Muscle layer of duodenum (tissue), 2 donors: ENCODE measurements around the gene TNFSF4.
A peak's percentile ranks its signal among the peaks of the same experiment; 100 is the strongest.

Experiments
- H3K27ac ChIP-seq: one replicate; pipeline ENCODE4 v1.7.0; 2013; ENCODE audit warnings: mild to moderate bottlenecking, low read length
- H3K27me3 ChIP-seq: one replicate; pipeline ENCODE4 v1.7.0; 2013; ENCODE audit warnings: low read depth, mild to moderate bottlenecking, control low read depth, low read length
- H3K36me3 ChIP-seq, 2 donors: one replicate each; pipeline ENCODE4 v1.7.0; 2013; ENCODE audit warnings: low read length in 2 of 2, control low read depth in 1 of 2, mild to moderate bottlenecking in 1 of 2; ENCODE audit not compliant: insufficient read depth in 2 of 2, control insufficient read depth in 1 of 2
- H3K4me1 ChIP-seq, 2 donors: one replicate each; pipeline ENCODE4 v1.7.0; 2013; ENCODE audit warnings: low read length in 2 of 2, mild to moderate bottlenecking in 2 of 2, control low read depth in 1 of 2, moderate library complexity in 1 of 2; ENCODE audit not compliant: insufficient read depth in 2 of 2, control insufficient read depth in 1 of 2
- H3K4me3 ChIP-seq, 2 donors: one replicate each; pipeline ENCODE4 v1.7.0; 2013; ENCODE audit warnings: low read length in 2 of 2, low read depth in 1 of 2, mild to moderate bottlenecking in 1 of 2
- H3K9me3 ChIP-seq, 2 donors: one replicate each; pipeline ENCODE4 v1.7.0; 2013; ENCODE audit warnings: low read length in 2 of 2, control low read depth in 1 of 2, mild to moderate bottlenecking in 1 of 2; ENCODE audit not compliant: control insufficient read depth in 1 of 2
- donor health status: healthy.

TNFSF4 gene, protein sequence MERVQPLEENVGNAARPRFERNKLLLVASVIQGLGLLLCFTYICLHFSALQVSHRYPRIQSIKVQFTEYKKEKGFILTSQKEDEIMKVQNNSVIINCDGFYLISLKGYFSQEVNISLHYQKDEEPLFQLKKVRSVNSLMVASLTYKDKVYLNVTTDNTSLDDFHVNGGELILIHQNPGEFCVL

DNA sequence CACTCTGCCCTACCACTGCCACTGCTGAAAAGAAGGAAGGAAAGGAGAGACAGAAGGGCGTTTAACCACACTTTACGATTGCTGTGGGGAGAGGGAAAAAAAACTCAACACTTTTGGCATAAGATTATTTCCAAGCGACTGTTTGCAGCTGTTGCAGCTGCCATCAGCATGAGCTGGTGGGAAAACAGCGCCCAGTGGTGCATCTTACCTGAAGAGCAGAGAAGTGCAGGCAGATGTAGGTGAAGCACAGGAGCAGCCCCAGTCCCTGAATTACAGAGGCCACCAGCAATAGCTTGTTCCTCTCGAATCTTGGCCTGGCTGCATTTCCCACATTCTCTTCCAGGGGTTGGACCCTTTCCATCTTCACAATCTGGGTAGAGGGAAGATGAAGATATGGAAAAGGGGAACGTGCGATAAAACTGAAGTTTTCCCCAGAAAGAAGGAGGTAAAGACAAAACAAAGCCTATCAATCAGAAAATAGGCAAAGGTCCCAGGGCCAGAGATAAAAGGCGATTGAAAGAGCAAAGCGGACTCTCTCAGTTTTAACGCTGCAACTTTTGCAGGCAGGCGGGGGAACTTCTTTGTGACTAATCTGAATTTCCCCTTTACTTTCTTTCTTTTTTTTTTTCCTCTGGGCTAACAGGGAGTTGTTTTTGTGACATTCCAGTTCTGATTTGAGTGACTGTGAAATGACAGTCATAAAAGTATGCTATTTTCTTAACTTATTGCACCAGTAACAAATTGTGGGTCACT, at the start of gene TNFSF4:
Gene TNFSF4 (minus strand): TSS at position 516 of the 753 bp plus-strand sequence. CDS start 155 bp downstream, at position 361.
- Histone ChIP-seq H3K4me1 (peaks cover 6 to 12% of the 10 kb centered on the region in 2 donors), H3K36me3 (no peaks in the 10 kb centered on the region), H3K9me3 (no peaks in the 10 kb centered on the region), H3K27me3 (no peaks in the 10 kb centered on the region), H3K4me3 (peak within 1 kb of the TSS; percentile 23 to 54), H3K27ac (peak within 1 kb of the TSS; percentile 25)

DNA sequence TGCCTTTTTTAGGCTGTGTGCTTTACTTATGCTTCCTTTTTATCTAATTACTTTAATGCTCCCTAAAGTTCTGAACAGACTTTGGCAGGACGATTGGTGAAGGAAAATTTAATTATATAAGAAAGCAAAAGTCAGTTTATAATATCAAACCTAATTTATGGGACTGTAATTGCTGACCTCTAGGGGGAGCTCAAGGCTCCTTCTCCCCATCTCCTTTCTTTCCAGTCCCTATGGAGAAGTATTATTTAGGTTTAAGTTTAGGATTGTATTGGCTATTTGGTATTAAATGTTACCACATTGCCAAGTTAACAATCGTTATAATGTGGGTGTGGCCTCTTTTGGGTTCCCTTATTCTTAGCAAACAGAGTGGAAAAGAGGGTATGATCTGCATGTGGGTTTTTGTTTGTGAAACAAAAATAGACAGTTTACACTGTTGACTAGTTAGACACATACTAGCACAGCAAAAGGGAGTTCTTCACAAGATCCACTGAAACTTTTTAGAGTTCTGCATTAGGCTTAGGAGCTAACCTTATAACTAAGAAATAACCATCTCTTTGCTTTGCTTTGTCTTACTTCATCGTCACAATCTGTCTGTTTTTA, 48.2 kb upstream of the TNFSF4 start:
- Histone ChIP-seq H3K9me3 (peaks cover 0 to 3% of the 10 kb centered on the region in 2 donors), H3K27me3 (no peaks in the 10 kb centered on the region), H3K27ac (no peak overlapping the region)

DNA sequence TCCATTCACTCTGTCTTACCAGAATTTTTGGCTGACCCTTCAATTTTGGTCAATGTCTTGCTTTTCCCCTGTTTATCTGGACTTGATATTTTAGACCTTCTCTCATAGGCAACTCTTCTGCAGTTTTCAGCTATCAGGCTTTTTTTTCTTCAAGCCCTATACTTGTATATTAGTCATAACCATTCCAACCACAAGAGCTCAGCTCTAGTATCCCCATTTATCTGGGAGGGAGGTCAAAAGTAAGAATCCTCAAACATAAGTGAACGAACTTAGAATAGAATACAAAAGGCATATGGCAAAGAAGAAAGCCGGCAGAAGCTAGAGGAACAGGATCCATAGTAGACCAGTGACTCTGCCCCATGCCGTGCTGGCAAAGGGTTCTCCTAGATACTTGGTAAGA, 45.9 kb upstream of the TNFSF4 start:
- H3K27ac ChIP-seq, result no peak overlapping the region
- no peaks in the 10 kb centered on the region for H3K9me3 ChIP-seq
- no peaks in the 10 kb centered on the region for H3K4me1 ChIP-seq
- no peak overlapping the region for H3K4me3 ChIP-seq
- H3K27me3 ChIP-seq, result no peaks in the 10 kb centered on the region
- no peaks in the 10 kb centered on the region for H3K36me3 ChIP-seq

More for the DNA sequence above, 48.2 kb upstream of the TNFSF4 start:
- Histone ChIP-seq H3K4me1 (no peaks in the 10 kb centered on the region), H3K36me3 (no peaks in the 10 kb centered on the region), H3K4me3 (no peak overlapping the region)

DNA sequence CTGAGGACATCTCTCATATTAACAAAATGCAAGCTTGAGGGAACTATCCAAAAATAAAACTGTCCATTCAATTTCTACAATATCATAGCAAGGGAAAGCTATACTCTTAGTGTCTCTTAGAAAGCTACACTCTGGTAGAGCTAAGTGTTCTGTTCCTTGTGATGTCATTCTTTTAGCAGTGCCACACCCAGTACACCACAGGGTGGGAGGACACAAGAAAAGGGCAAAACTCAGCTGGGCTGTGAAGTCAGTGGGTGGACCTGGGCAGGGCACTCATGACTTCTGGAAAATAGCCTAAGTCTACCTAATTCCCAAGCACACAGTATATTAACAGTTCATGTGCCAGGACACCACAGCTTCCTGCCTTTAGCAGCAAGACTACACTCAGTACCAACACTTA, 42.2 kb upstream of the TNFSF4 start:
- Histone ChIP-seq H3K27me3 (no peaks in the 10 kb centered on the region), H3K4me3 (no peak overlapping the region), H3K4me1 (no peaks in the 10 kb centered on the region), H3K27ac (no peak overlapping the region), H3K36me3 (no peaks in the 10 kb centered on the region), H3K9me3 (no peaks in the 10 kb centered on the region)

DNA sequence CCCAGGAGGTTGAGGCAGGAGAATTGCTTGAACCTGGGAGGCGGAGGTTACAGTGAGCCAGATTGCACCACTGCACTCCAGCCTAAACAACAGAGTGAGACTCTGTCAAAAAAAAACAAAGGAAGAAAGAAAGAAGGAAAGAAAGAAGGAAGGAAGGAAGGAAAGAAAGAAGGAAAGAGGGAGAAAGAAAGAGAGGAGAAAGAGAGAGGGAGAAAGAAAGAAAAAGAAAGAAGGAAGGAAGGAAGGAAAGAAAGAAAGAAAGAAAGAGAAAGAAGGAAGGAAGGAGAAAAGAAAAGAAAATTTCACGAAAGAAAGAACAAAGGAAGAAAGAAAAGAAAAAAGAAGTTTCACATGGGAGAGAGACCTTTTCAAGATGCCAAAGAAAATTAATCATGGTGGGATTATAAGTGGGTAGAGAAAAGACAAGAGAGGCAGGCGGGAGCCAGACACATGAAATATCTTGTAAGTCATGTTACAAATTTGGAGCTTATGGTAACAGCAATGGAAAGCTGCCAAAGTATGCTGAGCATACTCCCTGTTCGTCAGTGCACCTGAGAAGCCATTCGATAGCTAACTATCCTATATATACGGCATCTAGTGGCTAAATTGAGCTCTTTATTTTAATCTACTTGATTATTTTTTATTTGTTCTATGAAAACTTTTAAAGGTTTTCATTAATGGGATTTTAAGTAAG, 41.3 kb upstream of the TNFSF4 start:
- no peaks in the 10 kb centered on the region for H3K4me1 ChIP-seq
- H3K27me3 ChIP-seq, result no peaks in the 10 kb centered on the region
- H3K36me3 ChIP-seq, result no peaks in the 10 kb centered on the region
- H3K9me3 ChIP-seq, result peaks cover 2 to 4% of the 10 kb centered on the region in 2 donors
- no peak overlapping the region for H3K27ac ChIP-seq
- no peak overlapping the region for H3K4me3 ChIP-seq

DNA sequence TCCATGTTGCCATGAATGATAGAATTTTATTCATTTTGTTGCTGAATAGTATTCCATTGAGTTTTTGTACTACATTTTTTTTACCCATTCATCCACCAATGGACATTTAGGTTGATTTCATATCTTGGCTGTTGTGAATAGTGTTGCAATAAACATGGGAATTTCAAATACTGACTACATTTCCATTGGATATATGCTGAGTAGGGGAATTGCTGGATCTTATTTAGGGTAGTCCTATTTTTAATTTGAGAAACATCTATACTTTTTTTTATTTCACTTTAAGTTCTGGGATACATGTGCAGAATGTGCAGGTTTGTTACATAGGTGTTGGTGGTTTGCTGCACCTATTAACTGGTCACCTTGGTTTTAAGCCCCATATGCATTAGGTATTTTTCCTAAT, 38.8 kb upstream of the TNFSF4 start:
- H3K27me3 ChIP-seq, result no peaks in the 10 kb centered on the region
- no peaks in the 10 kb centered on the region for H3K36me3 ChIP-seq
- no peak overlapping the region for H3K27ac ChIP-seq
- H3K4me3 ChIP-seq, result no peak overlapping the region
- H3K4me1 ChIP-seq, result no peaks in the 10 kb centered on the region
- peaks cover 10 to 11% of the 10 kb centered on the region in 2 donors for H3K9me3 ChIP-seq

DNA sequence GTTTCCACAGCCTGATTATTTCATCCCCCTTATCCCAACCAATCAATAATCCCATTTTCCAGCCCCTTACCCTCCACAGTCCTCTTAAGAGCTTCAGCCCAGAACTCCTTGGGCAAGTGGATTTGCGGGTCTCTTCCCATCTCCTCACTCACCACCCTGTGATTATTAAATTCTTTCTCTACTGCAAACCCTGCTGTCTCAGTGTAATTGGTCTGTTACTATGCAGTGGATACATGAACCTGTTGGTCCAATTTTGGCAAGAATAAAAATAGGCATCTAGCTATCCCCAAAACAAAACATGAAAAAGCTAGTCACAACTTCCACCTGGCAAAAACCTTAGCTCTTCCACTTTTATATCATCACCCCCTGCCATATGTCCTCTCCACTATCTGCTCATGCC, 36.2 kb upstream of the TNFSF4 start:
- no peaks in the 10 kb centered on the region for H3K4me1 ChIP-seq
- no peaks in the 10 kb centered on the region for H3K36me3 ChIP-seq
- no peak overlapping the region for H3K4me3 ChIP-seq
- no peaks in the 10 kb centered on the region for H3K27me3 ChIP-seq
- H3K9me3 ChIP-seq, result peaks cover 11 to 17% of the 10 kb centered on the region in 2 donors
- no peak overlapping the region for H3K27ac ChIP-seq

DNA sequence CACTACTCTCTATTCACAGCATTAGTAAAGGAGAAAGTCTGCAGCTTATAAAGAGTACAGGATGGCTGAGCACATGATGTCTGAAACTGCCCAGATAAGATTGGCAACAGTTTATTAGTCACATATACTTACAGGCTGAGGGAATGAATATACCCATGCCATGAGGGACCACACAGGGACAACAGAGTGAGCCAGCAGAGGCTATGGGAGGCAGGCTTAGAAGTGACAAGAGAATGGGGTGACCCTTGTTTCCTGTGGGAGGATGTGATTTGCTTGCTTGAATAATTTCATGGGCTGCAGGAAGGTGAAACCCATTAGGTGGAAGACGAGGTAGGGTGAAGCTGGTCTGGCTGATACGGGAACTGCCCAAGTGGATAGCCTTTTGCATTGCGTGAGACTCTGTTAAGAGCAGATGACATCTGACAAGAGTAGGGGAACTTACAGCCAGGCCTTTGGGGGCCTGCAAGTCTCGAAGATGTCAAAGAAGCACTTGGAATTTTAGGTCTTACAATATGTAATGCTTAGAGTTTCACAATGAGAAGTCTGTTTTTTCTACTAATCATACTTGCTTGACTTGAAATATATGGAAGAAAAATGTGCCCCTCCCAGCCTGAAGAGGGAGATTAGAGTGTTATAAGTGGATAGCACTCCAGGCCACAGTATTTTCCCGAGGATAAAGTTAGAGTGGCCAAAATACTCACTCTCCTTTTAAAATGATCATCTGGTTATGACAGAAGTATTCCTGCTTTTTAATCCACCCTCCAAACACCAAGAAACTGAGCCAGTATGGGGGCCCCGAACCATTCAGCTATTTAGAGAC, 34.6 kb upstream of the TNFSF4 start:
- Histone ChIP-seq H3K4me1 (no peaks in the 10 kb centered on the region), H3K4me3 (no peak overlapping the region), H3K36me3 (no peaks in the 10 kb centered on the region), H3K27me3 (no peaks in the 10 kb centered on the region), H3K27ac (no peak overlapping the region), H3K9me3 (peaks cover 11 to 17% of the 10 kb centered on the region in 2 donors)

DNA sequence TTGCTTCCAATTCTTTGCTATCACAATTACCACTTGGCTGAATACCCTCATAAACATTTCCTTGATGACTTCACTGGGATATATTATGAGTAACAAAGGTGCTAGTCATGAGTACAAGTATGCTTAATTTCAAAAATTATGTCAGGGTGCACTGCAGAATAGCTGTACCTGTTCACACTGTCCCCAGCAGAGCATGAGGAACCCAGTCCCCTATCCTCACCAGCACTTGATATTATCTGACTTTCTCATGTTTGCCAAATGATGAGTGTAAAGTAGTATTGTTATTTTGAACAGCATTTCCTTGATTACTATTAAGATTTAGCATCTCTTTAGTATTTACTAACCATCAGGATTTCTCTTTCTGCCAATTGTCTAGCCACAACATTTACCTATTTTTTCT, 33.5 kb upstream of the TNFSF4 start:
- H3K27ac ChIP-seq, result no peak overlapping the region
- peaks cover 11 to 17% of the 10 kb centered on the region in 2 donors for H3K9me3 ChIP-seq
- H3K36me3 ChIP-seq, result no peaks in the 10 kb centered on the region
- H3K27me3 ChIP-seq, result no peaks in the 10 kb centered on the region
- H3K4me3 ChIP-seq, result no peak overlapping the region
- no peaks in the 10 kb centered on the region for H3K4me1 ChIP-seq

DNA sequence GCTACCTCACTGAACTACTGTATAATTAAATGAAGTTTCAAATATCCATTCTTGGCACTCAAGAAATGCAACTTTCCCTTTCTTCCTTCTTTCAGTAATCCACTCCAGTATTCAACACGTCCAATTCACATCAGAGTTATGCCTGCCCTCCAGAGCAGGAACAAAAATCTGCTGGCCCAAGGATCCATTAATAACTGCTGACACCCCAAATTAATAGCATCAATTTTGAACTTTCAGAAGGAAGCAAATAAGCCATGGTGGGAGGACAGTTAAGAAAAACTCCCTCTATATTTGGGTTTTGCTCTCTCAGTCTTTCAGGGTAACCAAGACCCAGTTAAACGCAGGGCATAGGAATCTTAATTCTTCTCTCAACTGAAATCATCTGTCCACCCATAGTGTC, 31.9 kb upstream of the TNFSF4 start:
- Histone ChIP-seq H3K27me3 (no peaks in the 10 kb centered on the region), H3K9me3 (peaks cover 11 to 17% of the 10 kb centered on the region in 2 donors), H3K27ac (no peak overlapping the region), H3K36me3 (no peaks in the 10 kb centered on the region), H3K4me1 (no peaks in the 10 kb centered on the region), H3K4me3 (no peak overlapping the region)
